ENCODE measurements around the gene MED12. TPM values are rescaled to one million over a fixed set of nuclear protein-coding genes. Genes with fewer than 3 reads are reported as not detected.

MED12 gene
- total RNA-seq, 1 donor from 2014 or later: 33.8 TPM

GRCh38 chrX:71162981-71163380, 44.6 kb downstream of the MED12 start:
- Histone ChIP-seq H3K9me3 (ENCODE audit: insufficient read depth, low read depth, low read length) (no peaks in the 10 kb centered on the region), H3K4me3 (ENCODE audit: insufficient read depth, low read depth, low read length) (no peak overlapping the region), H3K4me1 (ENCODE audit: insufficient read depth, low read length) (no peaks in the 10 kb centered on the region), H3K9ac (ENCODE audit: low read length) (no peak overlapping the region), H3K27me3 (ENCODE audit: insufficient read depth, low read length) (no peaks in the 10 kb centered on the region), H3K27ac (ENCODE audit: low read depth, low read length) (no peak overlapping the region), H3K4me2 (ENCODE audit: low read length) (no peak overlapping the region), H3K36me3 (ENCODE audit: insufficient read depth, low read length) (no peaks in the 10 kb centered on the region), H2AFZ (ENCODE audit: low read depth, low read length) (no peak overlapping the region), H3K79me2 (ENCODE audit: insufficient read depth, low read length) (no peaks in the 10 kb centered on the region), H4K20me1 (ENCODE audit: insufficient read depth, low read length) (no peaks in the 10 kb centered on the region)
- Mint-ChIP-seq H3K27ac (ENCODE audit: unreplicated experiment) (no peak overlapping the region), H3K27me3 (ENCODE audit: low read depth, unreplicated experiment) (no peaks in the 10 kb centered on the region), H3K4me1 (ENCODE audit: low read depth, unreplicated experiment) (no peaks in the 10 kb centered on the region), H3K36me3 (ENCODE audit: low read depth, unreplicated experiment) (no peaks in the 10 kb centered on the region), H3K9me3 (ENCODE audit: unreplicated experiment) (no peaks in the 10 kb centered on the region), H3K4me3 (ENCODE audit: unreplicated experiment) (no peak overlapping the region)
- TF ChIP-seq CTCF (IDR thresholded peaks at IDR 0.05; ENCODE audit: insufficient read depth, low read depth, low read length): no peak
- no peak for TF ChIP-seq EZH2 (IDR thresholded peaks at IDR 0.05; ENCODE audit: insufficient read depth, low read length)
- FAIRE-seq (no peak), DNase-seq (ENCODE audit: low read depth) (no peak)

- H3K27me3 ChIP-seq (ENCODE audit: insufficient read depth, low read length): no peaks in the 10 kb centered on the region
- H3K4me3 ChIP-seq (ENCODE audit: insufficient read depth, low read depth, low read length): no peak overlapping the region
- no peaks in the 10 kb centered on the region for H3K4me1 ChIP-seq (ENCODE audit: insufficient read depth, low read length)
- H4K20me1 ChIP-seq (ENCODE audit: insufficient read depth, low read length): no peaks in the 10 kb centered on the region
- no peak overlapping the region for H3K4me2 ChIP-seq (ENCODE audit: low read length)
- Mint-ChIP-seq H3K4me3 (ENCODE audit: unreplicated experiment) (no peak overlapping the region), H3K27ac (ENCODE audit: unreplicated experiment) (no peak overlapping the region), H3K27me3 (ENCODE audit: low read depth, unreplicated experiment) (no peaks in the 10 kb centered on the region), H3K4me1 (ENCODE audit: low read depth, unreplicated experiment) (no peaks in the 10 kb centered on the region), H3K36me3 (ENCODE audit: low read depth, unreplicated experiment) (no peaks in the 10 kb centered on the region), H3K9me3 (ENCODE audit: unreplicated experiment) (no peaks in the 10 kb centered on the region)
- no peaks in the 10 kb centered on the region for H3K36me3 ChIP-seq (ENCODE audit: insufficient read depth, low read length)
- no peak for FAIRE-seq
- H3K9me3 ChIP-seq (ENCODE audit: insufficient read depth, low read depth, low read length): no peaks in the 10 kb centered on the region
- TF ChIP-seq CTCF (IDR thresholded peaks at IDR 0.05; ENCODE audit: insufficient read depth, low read depth, low read length) (no peak), EZH2 (IDR thresholded peaks at IDR 0.05; ENCODE audit: insufficient read depth, low read length) (no peak)
- no peak overlapping the region for H3K9ac ChIP-seq (ENCODE audit: low read length)
- H3K79me2 ChIP-seq (ENCODE audit: insufficient read depth, low read length): no peaks in the 10 kb centered on the region
- no peak overlapping the region for H3K27ac ChIP-seq (ENCODE audit: low read depth, low read length)
- DNase-seq (ENCODE audit: low read depth): no peak
- no peak overlapping the region for H2AFZ ChIP-seq (ENCODE audit: low read depth, low read length)
Observed at GRCh38 chrX:71164071-71164470, 45.7 kb downstream of the MED12 start.

- DNase-seq (ENCODE audit: low read depth) (no peak), FAIRE-seq (no peak)
- no peaks in the 10 kb centered on the region for H3K27me3 ChIP-seq (ENCODE audit: insufficient read depth, low read length)
- Mint-ChIP-seq H3K27me3 (ENCODE audit: low read depth, unreplicated experiment) (no peaks in the 10 kb centered on the region), H3K4me3 (ENCODE audit: unreplicated experiment) (no peak overlapping the region), H3K36me3 (ENCODE audit: low read depth, unreplicated experiment) (no peaks in the 10 kb centered on the region), H3K9me3 (ENCODE audit: unreplicated experiment) (no peaks in the 10 kb centered on the region), H3K4me1 (ENCODE audit: low read depth, unreplicated experiment) (peaks cover 2% of the 10 kb centered on the region), H3K27ac (ENCODE audit: unreplicated experiment) (no peak overlapping the region)
- no peaks in the 10 kb centered on the region for H3K4me1 ChIP-seq (ENCODE audit: insufficient read depth, low read length)
- no peaks in the 10 kb centered on the region for H3K9me3 ChIP-seq (ENCODE audit: insufficient read depth, low read depth, low read length)
- no peaks in the 10 kb centered on the region for H4K20me1 ChIP-seq (ENCODE audit: insufficient read depth, low read length)
- H3K4me3 ChIP-seq (ENCODE audit: insufficient read depth, low read depth, low read length): no peak overlapping the region
- H3K4me2 ChIP-seq (ENCODE audit: low read length): no peak overlapping the region
- no peak for TF ChIP-seq EZH2 (IDR thresholded peaks at IDR 0.05; ENCODE audit: insufficient read depth, low read length)
- TF ChIP-seq CTCF (IDR thresholded peaks at IDR 0.05; ENCODE audit: insufficient read depth, low read depth, low read length): no peak
- no peak overlapping the region for H3K9ac ChIP-seq (ENCODE audit: low read length)
- no peak overlapping the region for H3K27ac ChIP-seq (ENCODE audit: low read depth, low read length)
- no peaks in the 10 kb centered on the region for H3K36me3 ChIP-seq (ENCODE audit: insufficient read depth, low read length)
- H3K79me2 ChIP-seq (ENCODE audit: insufficient read depth, low read length): no peaks in the 10 kb centered on the region
- no peak overlapping the region for H2AFZ ChIP-seq (ENCODE audit: low read depth, low read length)
Observed at GRCh38 chrX:71166461-71166860, 48.1 kb downstream of the MED12 start.

All from astrocyte (in vitro differentiated cells and primary cell).